H7 (cell line): ENCODE data around the gene PARPBP. TPM values are rescaled to one million over a fixed set of nuclear protein-coding genes. Genes with fewer than 3 reads are reported as not detected.

Experiments used
- total RNA-seq: library from RNA; depleted of rRNA; stranded (reverse); fragments of >200 nt; shearing (Covaris generic); gene quantifications from 2 replicates; pipeline ENCODE4 v1.2.3, GENCODE V29; 2014; rRNA removed

PARPBP gene
- total RNA-seq, 1 experiment from 2014 or later, result 30.9 TPM

Other genes with a start within 250 kb of the PARPBP start
- 1.0 and 1.6 TPM in 2 replicates for gene DRAM1, start 242.6 kb upstream of the PARPBP start, total RNA-seq
- gene WASHC3, start 58.2 kb upstream of the PARPBP start, total RNA-seq, result 9.8 and 13.6 TPM in 2 replicates
- gene NUP37, start 69 bp upstream of the PARPBP start, total RNA-seq, result 73.8 and 88.5 TPM in 2 replicates
- not detected in 2 replicates for gene PMCH, start 77.7 kb downstream of the PARPBP start, total RNA-seq